GM12891 (cell line): Measurements from ENCODE around the gene BHLHE40.

Source experiments
- POLR2A ChIP-seq: IDR thresholded peaks from 2 replicates; pipeline ENCODE4 v1.6.1; 2011; ENCODE audit warnings: low read depth, low read length, control low read depth
- SPI1 ChIP-seq: IDR thresholded peaks from 2 replicates; pipeline ENCODE4 v1.6.1; 2011; ENCODE audit warnings: low read depth, low read length, control low read depth
- TAF1 ChIP-seq: IDR thresholded peaks from 2 replicates; pipeline ENCODE4 v1.6.1; 2011; ENCODE audit warnings: low read depth, low read length, control low read depth

DNA sequence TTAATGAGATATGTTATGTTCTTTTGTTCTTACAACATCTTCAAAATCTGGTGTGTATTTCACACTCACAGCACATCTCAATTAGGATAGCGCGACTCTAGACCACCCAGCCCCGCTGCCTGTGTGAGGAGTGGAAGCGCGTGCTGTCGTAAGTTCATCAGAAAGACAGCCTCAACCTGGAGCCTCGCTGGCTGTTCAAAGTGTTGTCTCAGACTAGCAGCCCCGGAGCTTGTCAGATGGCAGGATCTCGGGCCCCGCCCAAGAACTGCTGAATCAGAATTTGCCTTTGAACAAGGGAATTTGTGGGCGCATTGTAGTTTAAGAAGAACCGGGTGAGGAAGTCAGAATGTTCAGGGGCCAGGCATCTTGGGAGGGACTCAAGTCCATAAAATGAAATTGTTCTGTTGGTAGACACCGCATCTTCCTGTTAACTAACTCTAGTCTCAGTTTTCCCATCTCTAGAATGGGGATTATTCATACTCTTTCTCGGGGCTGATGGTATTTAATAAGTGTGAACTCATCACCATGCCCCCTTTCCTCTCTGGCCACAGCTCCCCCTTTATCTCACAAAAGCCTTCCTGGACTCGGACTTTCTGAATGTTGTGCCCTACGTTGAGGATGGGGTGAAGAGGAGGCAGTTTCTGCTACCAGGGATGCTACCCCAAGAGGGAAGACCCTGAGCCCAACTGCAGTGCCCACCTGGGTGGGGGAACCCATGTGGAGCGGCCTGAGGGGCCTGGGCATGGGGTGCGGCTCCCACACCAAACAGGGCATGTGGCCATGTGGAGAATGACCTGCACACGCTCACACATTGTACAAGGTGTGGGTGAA, 40.4 kb downstream of the BHLHE40 start:
- TF ChIP-seq SPI1 (0 out of 2 replicates have a peak, but pooled peaks have one; percentile 27), TAF1 (no peak), POLR2A (no peak)
